A673 (cell line): ENCODE data around the gene CEP68. TPM values are rescaled to one million over a fixed set of nuclear protein-coding genes. Genes with fewer than 3 reads are reported as not detected.

ENCODE experiments used
- BruUV-seq: library from RNA; stranded (reverse); fragments of 400-500 nt; replicated peaks from 2 replicates; lab custom pipeline; 2021; lab: Mats Ljungman, UMichigan
- CTCF ChIA-PET: fragments of 300-600 bp; sonication (Branson Sonifier 250); formaldehyde crosslinking; loops from one replicate; lab custom pipeline; 2022; ENCODE audit warnings: antibody characterized with exemption; lab: Charles Lee
- POLR2A ChIA-PET: fragments of 300-600 bp; sonication (Branson Sonifier 250); formaldehyde crosslinking; loops from one replicate; lab custom pipeline; 2022; ENCODE audit warnings: antibody characterized with exemption; ENCODE audit not compliant: low non-redundant PET; lab: Charles Lee
- DNase-seq: peaks from one replicate; pipeline ENCODE4 v3.0.0-alpha.2; 2015; ENCODE audit warnings: low spot score
- H3K27ac ChIP-seq: fragments of 200-600 bp; sonication (generic); 2 replicates; pipeline ENCODE4 v1.5.1; 2016; ENCODE audit warnings: mixed run types, low read depth, mild to moderate bottlenecking, mixed read lengths, antibody characterized with exemption, low read length; ENCODE audit not compliant: poor library complexity, severe bottlenecking
- H3K27me3 ChIP-seq: fragments of 200-600 bp; sonication (generic); replicated peaks from 2 replicates; pipeline ENCODE4 v1.6.1; 2017; ENCODE audit warnings: mixed run types, low read depth, mild to moderate bottlenecking, mixed read lengths, antibody characterized with exemption, low read length; ENCODE audit not compliant: insufficient read depth, poor library complexity
- H3K36me3 ChIP-seq: fragments of 200-600 bp; sonication (generic); 2 replicates; pipeline ENCODE4 v1.6.1; 2016; ENCODE audit warnings: mixed run types, mild to moderate bottlenecking, mixed read lengths, antibody characterized with exemption, low read length; ENCODE audit not compliant: insufficient read depth, poor library complexity, severe bottlenecking
- H3K4me1 ChIP-seq: fragments of 200-600 bp; sonication (generic); 2 replicates; pipeline ENCODE4 v1.6.1; 2017; ENCODE audit warnings: mixed run types, mild to moderate bottlenecking, mixed read lengths, antibody characterized with exemption, low read length; ENCODE audit not compliant: insufficient read depth, poor library complexity, severe bottlenecking
- H3K4me3 ChIP-seq: fragments of 200-600 bp; sonication (generic); 2 replicates; pipeline ENCODE4 v1.5.1; 2016; ENCODE audit warnings: low read depth, mixed run types, mild to moderate bottlenecking, mixed read lengths, low read length; ENCODE audit not compliant: poor library complexity, severe bottlenecking
- H3K9me3 ChIP-seq: fragments of 200-600 bp; sonication (generic); 2 replicates; pipeline ENCODE4 v1.6.1; 2016; ENCODE audit warnings: mixed run types, low read depth, mild to moderate bottlenecking, mixed read lengths, antibody characterized with exemption, low read length; ENCODE audit not compliant: poor library complexity, severe bottlenecking
- EZH2 ChIP-seq: fragments of 200-600 bp; sonication (generic); IDR thresholded peaks from 2 replicates; pipeline ENCODE4 v1.6.1; 2017; ENCODE audit warnings: borderline replicate concordance, low read depth, mild to moderate bottlenecking, mixed read lengths, antibody characterized with exemption, low read length; ENCODE audit not compliant: poor library complexity, severe bottlenecking
- intact Hi-C: fragments of 100-400 bp; cut with micrococcal nuclease; formaldehyde crosslinking; loops from one replicate; pipeline ENCODE4 v1.10.0; 2022; ENCODE audit not compliant: unreplicated experiment
- total RNA-seq: library from RNA; stranded (reverse); gene quantifications from 2 replicates; pipeline ENCODE4 v1.2.3, GENCODE V29; 2021
- TF ChIP-seq, protein P1 (sequence below): fragments of 300-800, 200-600 bp; sonication (generic); conservative IDR thresholded peaks from 2 replicates; pipeline ENCODE4 v1.5.1; 2017; ENCODE audit warnings: low read depth, mild to moderate bottlenecking, antibody characterized with exemption, low read length, moderate library complexity, mixed read lengths

CEP68 gene
- total RNA-seq, 1 experiment from 2014 or later = 10.1 TPM

DNA sequence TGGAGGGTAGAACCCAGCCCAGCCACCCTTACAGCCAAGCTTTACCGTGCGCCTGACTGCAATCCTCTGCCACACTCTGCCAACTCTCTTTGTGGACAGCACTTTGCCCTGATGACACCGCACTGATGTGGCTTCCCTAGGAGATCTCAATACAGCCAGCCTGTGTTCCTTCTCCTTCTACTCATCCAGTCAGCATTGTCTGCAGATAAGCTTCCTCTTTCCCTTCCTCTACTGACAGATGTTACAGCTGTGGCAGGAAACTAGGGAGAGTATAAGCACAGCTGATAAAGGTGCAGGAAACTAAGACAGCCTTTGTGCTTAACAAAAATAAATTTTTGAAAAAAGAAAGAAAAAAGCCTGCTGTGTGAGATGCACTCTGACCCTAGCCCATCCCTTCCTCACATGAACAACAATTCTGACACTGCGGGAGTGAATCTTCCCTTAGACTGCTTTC, 25.0 kb downstream of the CEP68 start:
- H3K36me3 ChIP-seq = peaks cover 41% of the 10 kb centered on the region

GRCh38 chr2:65085148-65085547, 28.9 kb downstream of the CEP68 start:
- TF ChIP-seq, protein P1, sequence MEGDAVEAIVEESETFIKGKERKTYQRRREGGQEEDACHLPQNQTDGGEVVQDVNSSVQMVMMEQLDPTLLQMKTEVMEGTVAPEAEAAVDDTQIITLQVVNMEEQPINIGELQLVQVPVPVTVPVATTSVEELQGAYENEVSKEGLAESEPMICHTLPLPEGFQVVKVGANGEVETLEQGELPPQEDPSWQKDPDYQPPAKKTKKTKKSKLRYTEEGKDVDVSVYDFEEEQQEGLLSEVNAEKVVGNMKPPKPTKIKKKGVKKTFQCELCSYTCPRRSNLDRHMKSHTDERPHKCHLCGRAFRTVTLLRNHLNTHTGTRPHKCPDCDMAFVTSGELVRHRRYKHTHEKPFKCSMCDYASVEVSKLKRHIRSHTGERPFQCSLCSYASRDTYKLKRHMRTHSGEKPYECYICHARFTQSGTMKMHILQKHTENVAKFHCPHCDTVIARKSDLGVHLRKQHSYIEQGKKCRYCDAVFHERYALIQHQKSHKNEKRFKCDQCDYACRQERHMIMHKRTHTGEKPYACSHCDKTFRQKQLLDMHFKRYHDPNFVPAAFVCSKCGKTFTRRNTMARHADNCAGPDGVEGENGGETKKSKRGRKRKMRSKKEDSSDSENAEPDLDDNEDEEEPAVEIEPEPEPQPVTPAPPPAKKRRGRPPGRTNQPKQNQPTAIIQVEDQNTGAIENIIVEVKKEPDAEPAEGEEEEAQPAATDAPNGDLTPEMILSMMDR = no peak
- TF ChIP-seq EZH2 = no peak
- H3K9me3 ChIP-seq = no peaks in the 10 kb centered on the region
- DNase-seq = no peak
- H3K36me3 ChIP-seq = peaks cover 58% of the 10 kb centered on the region
- no peak overlapping the region for H3K4me3 ChIP-seq
- POLR2A ChIA-PET = no interaction called here
- H3K4me1 ChIP-seq = no peaks in the 10 kb centered on the region
- CTCF ChIA-PET = no interaction called here
- H3K27ac ChIP-seq = no peak overlapping the region
- no TSS peak for BruUV-seq
- intact Hi-C loops = no loop called here
- no peaks in the 10 kb centered on the region for H3K27me3 ChIP-seq

More for the DNA sequence above, 25.0 kb downstream of the CEP68 start:
- no peak for TF ChIP-seq EZH2
- TF ChIP-seq, protein P1 = no peak
- ChIA-PET POLR2A (interaction anchor here (0.6 kb wide), 1 partner anchor 67 kb away, joined by 4 read pairs; no protein-coding TSS in a partner anchor), CTCF (no interaction called here)
- DNase-seq = no peak
- no TSS peak for BruUV-seq
- Histone ChIP-seq H3K4me3 (no peak overlapping the region), H3K27me3 (no peaks in the 10 kb centered on the region), H3K27ac (no peak overlapping the region), H3K9me3 (no peaks in the 10 kb centered on the region), H3K4me1 (no peaks in the 10 kb centered on the region)
- intact Hi-C loops = no loop called here

DNA sequence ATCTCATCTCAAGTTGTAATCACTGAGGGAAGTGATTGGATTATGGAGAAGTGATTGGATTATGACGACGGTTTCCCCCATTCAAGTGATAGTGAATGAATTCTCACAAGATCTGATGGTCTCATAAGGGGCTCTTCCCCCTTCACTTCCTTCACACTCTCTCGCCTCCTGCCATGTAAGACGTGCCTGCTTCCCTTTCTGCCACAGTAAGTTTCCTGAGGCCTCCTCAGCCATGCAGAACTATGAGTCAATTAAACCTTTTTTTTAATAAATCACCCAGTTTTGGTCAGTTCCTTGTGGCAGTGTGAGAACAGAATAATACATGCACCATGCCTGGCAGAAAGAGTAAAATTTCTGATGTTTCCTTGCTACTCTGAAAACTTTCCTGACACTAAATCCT, 36.6 kb downstream of the CEP68 start:
- no peaks in the 10 kb centered on the region for H3K9me3 ChIP-seq

More for the DNA sequence above, 36.6 kb downstream of the CEP68 start:
- POLR2A ChIA-PET = interaction anchor here (0.6 kb wide), 1 partner anchor 65 kb away, joined by 3 read pairs; no protein-coding TSS in a partner anchor
- Histone ChIP-seq H3K4me1 (peaks cover 5% of the 10 kb centered on the region), H3K36me3 (peaks cover 39% of the 10 kb centered on the region), H3K27me3 (no peaks in the 10 kb centered on the region), H3K27ac (no peak overlapping the region), H3K4me3 (no peak overlapping the region)
- BruUV-seq = no TSS peak
- TF ChIP-seq, protein P1 = no peak
- no peak for TF ChIP-seq EZH2
- no peak for DNase-seq
- CTCF ChIA-PET = no interaction called here
- intact Hi-C loops = no loop called here
